Measurements from ENCODE around the gene FADS1.

FADS1 gene

GRCh38 chr11:61839742-61840141 is 22.9 kb upstream of the FADS1 start:
- no peak overlapping the region for H3K27ac ChIP-seq (replicated peaks)
- no peaks in the 10 kb centered on the region for H3K27me3 ChIP-seq (ENCODE audit: insufficient read depth, poor library complexity, severe bottlenecking)
- DNase-seq (ENCODE audit: low read depth in 1 of 2, low spot score in 1 of 2), result no peak
- TF ChIP-seq POLR2AphosphoS5 (IDR thresholded peaks at IDR 0.05; ENCODE audit: low read depth), result no peak
- TF ChIP-seq GABPA (IDR thresholded peaks at IDR 0.05; ENCODE audit: low read depth), result no peak
- TF ChIP-seq CTCF (IDR thresholded peaks at IDR 0.05; ENCODE audit: insufficient read depth, low read length), result no peak
- TF ChIP-seq REST (IDR thresholded peaks at IDR 0.05; ENCODE audit: insufficient replicate concordance, low read depth), result no peak
- TF ChIP-seq SPI1 (IDR thresholded peaks at IDR 0.05; ENCODE audit: borderline replicate concordance, low read depth), result no peak
- no peak overlapping the region for H3K4me3 ChIP-seq (replicated peaks; ENCODE audit: insufficient read depth, low read length)

- no peak for DNase-seq (ENCODE audit: low read depth in 1 of 2, low spot score in 1 of 2)
- Histone ChIP-seq H3K27me3 (ENCODE audit: insufficient read depth, poor library complexity, severe bottlenecking) (no peaks in the 10 kb centered on the region), H3K27ac (replicated peaks) (no peak overlapping the region), H3K4me3 (replicated peaks; ENCODE audit: insufficient read depth, low read length) (no peak overlapping the region)
- TF ChIP-seq POLR2AphosphoS5 (IDR thresholded peaks at IDR 0.05; ENCODE audit: low read depth) (no peak), CTCF (IDR thresholded peaks at IDR 0.05; ENCODE audit: insufficient read depth, low read length) (no peak), SPI1 (IDR thresholded peaks at IDR 0.05; ENCODE audit: borderline replicate concordance, low read depth) (no peak), GABPA (IDR thresholded peaks at IDR 0.05; ENCODE audit: low read depth) (no peak), REST (IDR thresholded peaks at IDR 0.05; ENCODE audit: insufficient replicate concordance, low read depth) (no peak)
These were observed 22.1 kb upstream of the FADS1 start for GRCh38 chr11:61838921-61839320.

GRCh38 chr11:61838501-61838900 is 21.7 kb upstream of the FADS1 start:
- Histone ChIP-seq H3K27me3 (ENCODE audit: insufficient read depth, poor library complexity, severe bottlenecking) (no peaks in the 10 kb centered on the region), H3K4me3 (replicated peaks; ENCODE audit: insufficient read depth, low read length) (no peak overlapping the region), H3K27ac (replicated peaks) (no peak overlapping the region)
- no peak for TF ChIP-seq REST (IDR thresholded peaks at IDR 0.05; ENCODE audit: insufficient replicate concordance, low read depth)
- no peak for TF ChIP-seq SPI1 (IDR thresholded peaks at IDR 0.05; ENCODE audit: borderline replicate concordance, low read depth)
- no peak for TF ChIP-seq GABPA (IDR thresholded peaks at IDR 0.05; ENCODE audit: low read depth)
- TF ChIP-seq POLR2AphosphoS5 (IDR thresholded peaks at IDR 0.05; ENCODE audit: low read depth), result no peak
- no peak for TF ChIP-seq CTCF (IDR thresholded peaks at IDR 0.05; ENCODE audit: insufficient read depth, low read length)
- no peak for DNase-seq (ENCODE audit: low read depth in 1 of 2, low spot score in 1 of 2)

Data from HL-60 (cell line).